HUDEP-2 (cell line): ENCODE measurements around the gene PTPA.
A peak's percentile ranks its signal among the peaks of the same experiment; 100 is the strongest.

Experiments
- DNase-seq, 76 experiments: peaks; one replicate each; lab custom pipeline; 2025; ENCODE audit not compliant: unreplicated experiment in 76 of 76; lab: John Stamatoyannopoulos, UW

PTPA gene

GRCh38 chr9:129136446-129137035 lies 25.3 kb downstream of the PTPA start:
- no peak for DNase-seq

- DNase-seq: no peak
Observed at GRCh38 chr9:129137292-129138143, 26.3 kb downstream of the PTPA start.

GRCh38 chr9:129138144-129138462 lies 26.9 kb downstream of the PTPA start:
- DNase-seq: no peak

DNA sequence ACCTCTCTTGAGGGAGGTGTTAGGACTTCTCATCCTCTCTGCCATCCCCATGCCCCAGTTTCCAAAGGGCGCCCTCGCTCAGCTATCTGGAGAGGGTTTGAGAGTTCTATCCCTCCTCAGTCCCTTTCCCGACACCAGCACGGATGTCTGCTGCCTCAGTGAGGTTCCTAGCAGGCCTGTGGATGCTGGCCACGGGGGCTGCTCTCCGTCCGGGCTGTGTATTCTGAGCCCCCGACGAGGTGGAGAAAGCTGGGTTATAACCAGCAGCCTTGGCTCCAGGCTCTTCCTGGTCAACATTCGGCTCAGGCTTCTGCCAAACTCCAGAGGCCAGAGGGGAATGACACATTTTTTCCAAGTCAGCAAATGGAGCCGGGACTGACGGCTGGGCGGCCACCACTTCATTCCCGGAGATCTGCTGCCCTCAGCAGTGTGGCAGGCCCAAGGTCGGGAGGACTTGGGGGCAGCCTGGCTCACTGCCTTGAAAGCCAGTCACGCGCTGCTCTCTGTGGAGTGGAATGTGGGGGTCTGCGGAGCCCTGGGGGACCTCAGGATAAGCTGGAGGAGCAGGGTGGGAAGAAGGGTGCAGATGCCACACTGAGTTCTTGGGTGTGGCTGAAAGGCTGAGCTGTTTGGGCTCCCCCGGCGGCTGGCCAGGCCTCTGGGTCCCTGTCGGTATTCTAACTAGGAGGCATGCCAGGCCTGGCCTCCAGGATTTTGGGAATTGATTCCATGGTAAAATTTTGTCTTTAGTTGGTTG lies 27.4 kb downstream of the PTPA start:
- DNase-seq: peak in 2 of 76 experiments; percentile 30 to 71

DNA sequence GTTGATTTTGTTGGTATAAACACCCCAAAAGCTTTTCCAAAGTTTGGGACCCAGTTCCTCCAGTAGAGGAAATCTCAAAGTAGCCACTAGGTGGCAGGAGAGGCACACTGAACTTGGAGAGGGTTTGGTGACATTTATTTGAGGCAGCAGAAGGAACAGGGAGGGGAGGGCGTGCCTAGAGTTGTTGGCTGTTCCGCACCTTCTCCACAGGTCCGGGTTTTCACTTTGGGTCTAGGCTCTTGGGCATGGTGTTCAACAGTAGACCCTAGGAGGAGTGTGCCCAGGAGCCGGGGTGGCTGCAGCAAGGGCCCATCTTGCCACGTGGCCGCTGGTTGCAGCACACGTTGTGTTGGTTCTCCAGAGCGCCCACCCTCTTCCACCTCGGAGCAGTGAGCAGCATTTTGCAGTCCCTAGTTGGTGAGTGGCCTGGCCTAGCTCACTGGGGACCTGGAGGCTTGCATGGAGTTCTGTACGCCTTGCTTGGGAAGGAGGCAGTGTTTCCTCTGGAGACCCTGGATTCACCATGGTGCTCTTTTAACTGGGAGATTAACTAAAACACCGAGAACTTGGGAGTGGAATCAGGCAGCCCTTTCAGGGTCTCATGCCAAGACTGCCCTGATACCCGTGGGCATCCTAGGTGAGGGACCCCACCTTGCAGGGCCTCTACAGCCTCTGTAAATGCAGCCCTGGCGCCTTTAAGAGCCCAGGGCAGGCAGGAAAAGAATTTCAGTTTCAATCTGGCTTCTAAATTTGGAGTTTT lies 28.2 kb downstream of the PTPA start:
- peak in 66 of 76 experiments; percentile 11 to 81 (median 61) for DNase-seq

DNA sequence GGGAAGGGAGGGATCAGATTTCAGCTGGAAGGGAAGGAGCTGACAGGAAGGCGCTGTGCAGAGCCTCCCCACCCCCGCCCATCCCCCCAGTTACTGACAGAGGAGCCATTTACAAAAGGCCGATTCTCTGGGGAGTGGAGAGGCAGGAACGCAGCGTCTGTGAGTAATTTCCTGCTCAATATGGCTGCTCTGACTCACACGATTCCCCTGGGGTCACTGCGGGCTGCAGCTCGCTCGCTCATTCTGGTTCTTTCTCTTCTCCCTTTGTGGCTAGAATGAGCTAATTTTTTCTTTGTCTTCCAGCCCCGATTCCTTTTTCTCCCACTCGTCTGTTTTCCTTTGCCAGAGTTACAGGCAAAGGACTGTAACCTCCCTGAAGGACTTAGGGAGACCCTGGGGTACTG lies 28.8 kb downstream of the PTPA start:
- peak in 43 of 76 experiments; percentile 1 to 60 (median 22) for DNase-seq

DNA sequence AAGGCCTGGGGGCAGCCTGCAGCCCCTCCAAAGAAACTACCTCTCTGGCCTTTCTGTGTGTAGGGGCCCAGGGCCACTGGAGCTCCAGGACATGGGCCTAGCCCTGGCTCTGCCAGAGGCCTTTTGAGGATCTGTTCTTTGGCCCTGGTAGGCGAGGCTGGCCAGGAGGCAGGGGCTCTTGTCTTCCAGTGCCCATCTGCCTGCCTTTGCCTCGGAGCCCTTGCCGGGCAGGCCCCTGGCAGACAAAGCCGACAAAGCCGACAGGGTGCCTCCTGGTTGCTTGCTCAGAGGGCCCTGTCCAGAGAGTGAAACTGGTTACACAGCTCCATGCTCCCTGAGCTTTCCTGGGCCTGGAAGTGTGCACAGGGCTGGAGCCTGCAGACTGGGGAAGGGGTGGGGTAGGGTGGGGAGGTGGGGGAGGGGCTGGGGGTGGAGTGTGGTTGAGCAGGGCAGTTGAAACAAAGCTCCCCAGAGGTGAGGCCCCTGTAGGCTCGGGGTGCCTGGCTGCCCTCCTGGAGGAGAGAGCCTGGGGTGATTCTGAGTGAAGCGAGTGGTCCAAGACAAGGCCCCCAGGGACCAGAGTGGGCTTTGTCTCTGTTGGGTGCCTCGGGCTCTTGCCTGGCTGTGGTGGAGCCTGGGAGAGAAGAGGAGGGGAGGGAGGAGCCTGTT lies 29.3 kb downstream of the PTPA start:
- peak in 10 of 76 experiments; percentile 7 to 33 (median 17) for DNase-seq

- peak in 11 of 76 experiments; percentile 1 to 35 (median 14) for DNase-seq
Observed at GRCh38 chr9:129141066-129142041, 30.1 kb downstream of the PTPA start.

DNA sequence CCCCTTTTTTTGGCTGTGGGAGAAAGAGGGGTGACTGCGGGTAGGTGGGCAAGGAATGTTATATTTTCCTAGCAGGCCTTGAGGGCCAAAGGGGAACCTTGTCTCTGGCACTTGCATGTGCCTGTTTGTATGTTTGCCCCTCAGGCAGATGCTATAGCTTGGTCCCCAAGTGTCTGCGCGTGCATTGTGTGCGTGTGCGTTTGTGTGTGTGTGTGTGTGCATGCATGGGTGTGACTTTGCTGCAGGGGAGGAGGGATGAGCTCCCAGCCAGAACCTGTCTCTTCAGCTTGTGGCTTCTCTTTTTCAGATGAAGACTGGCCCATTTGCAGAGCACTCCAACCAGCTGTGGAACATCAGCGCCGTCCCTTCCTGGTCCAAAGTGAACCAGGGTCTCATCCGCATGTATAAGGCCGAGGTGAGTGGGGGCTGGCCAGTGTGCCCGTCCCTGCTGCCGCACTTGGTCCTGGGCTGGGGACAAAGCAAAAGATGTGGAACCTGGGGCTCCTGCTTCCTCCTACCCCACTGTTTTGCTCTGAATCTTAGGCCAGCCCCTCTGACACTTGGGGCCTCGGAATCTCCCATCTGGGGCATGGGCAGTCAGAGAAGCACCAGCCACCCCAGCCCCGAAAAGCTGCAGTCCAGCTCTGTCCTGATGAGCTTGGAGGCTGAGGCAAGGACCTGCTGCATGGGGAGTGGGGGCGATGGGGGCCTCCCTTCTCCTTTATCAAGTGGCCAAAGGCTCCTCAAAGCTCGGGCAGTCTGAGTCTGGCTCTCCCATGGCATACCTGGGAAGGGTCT lies 31.1 kb downstream of the PTPA start:
- no peak for DNase-seq

GRCh38 chr9:129143031-129143927 lies 32.1 kb downstream of the PTPA start:
- peak in 68 of 76 experiments; percentile 12 to 78 (median 58) for DNase-seq

GRCh38 chr9:129145316-129145715 lies 34.1 kb downstream of the PTPA start:
- DNase-seq: no peak

GRCh38 chr9:129145841-129146292 lies 34.7 kb downstream of the PTPA start:
- DNase-seq: no peak

GRCh38 chr9:129146441-129146941 lies 35.3 kb downstream of the PTPA start:
- DNase-seq: no peak

DNA sequence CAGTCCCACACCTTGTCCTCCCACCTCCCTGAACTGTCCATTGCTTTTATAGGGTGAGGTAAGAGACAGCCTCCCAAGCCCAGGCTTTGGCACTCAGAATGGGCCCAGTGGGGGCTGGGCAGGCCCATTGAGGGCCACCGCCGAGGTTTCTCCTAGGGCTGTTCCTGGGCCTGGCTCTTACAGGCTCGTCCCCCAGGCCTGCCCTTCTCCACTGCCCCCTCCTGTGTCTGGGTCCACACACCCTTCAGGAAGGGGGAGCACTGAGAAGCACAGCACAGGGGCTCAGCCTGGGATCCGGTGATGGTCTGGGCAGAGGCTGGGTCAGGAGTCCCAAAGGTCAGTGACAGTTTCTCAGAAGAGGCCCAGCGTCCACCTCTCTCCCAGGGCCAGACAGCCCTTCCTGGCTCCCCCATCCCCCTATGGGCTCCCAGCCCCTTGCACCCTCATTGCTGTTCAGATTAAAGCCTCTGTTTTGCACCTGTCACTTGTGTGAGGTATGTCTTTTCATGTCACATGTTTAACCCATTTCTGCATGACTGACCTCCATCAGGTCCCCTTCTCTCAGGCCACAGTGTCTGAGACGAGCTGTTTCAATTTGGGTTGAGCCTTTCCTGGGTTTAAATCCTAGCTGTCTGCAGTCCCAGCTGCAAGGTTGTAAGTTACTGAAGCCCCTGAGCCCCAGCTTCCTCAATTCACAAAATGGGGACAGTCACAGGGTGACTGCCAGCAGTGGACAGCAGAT lies 37.4 kb downstream of the PTPA start:
- DNase-seq: no peak

DNA sequence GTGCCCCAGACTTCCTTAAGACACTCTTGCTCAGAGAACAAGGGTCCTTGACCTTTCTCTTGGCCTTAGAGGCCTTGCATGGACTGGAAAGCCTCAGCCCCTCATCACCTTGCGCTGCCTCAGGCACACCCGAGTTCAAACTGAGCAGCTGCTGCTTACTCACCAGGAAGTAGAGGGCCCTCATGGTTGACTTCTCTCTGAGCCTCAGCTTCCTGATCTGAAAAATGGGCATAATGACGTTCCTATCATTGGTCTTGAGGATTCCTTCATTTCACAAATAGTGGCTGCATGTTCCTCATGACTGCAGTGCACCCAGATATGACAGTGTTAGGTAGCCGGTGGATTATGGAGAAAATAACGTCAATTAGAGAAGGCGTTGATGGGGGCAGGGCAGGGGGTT lies 38.2 kb downstream of the PTPA start:
- DNase-seq: no peak

DNA sequence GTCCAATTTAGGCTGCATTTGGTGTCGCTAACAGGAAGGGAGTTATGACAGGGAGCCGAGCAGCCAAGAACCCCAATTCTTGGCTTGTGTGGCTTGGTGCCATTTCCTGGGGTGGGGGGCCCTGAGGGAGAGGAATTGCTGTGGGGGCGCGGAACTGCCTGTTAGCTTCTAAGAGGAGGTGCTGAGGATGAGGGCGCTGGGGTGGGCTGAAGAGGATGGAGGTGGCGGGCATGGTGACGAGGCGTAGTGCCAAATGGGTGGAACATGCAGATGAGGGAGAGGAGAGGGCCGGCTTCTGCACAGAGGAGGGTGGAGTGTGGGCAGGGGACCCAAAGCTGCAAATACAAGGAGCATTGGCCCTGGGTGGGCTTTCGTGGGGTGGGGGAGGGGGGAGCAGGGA lies 38.9 kb downstream of the PTPA start:
- no peak for DNase-seq
